GM12891 (cell line): ENCODE measurements around the gene GALNT18.

ENCODE experiments used
- PAX5 ChIP-seq: IDR thresholded peaks from 2 replicates; pipeline ENCODE4 v1.6.1; 2011; ENCODE audit warnings: low read length, moderate library complexity, mild to moderate bottlenecking; ENCODE audit not compliant: insufficient read depth, severe bottlenecking
- POLR2A ChIP-seq: IDR thresholded peaks from 2 replicates; pipeline ENCODE4 v1.6.1; 2011; ENCODE audit warnings: low read depth, low read length, control low read depth
- POLR2AphosphoS5 ChIP-seq: IDR thresholded peaks from 2 replicates; pipeline ENCODE4 v1.6.1; 2011; ENCODE audit warnings: low read depth, low read length, control low read depth
- POU2F2 ChIP-seq: IDR thresholded peaks from 2 replicates; pipeline ENCODE4 v1.6.1; 2011; ENCODE audit warnings: low read depth, mild to moderate bottlenecking, control low read depth, low read length, moderate library complexity
- SPI1 ChIP-seq: IDR thresholded peaks from 2 replicates; pipeline ENCODE4 v1.6.1; 2011; ENCODE audit warnings: low read depth, low read length, control low read depth
- TAF1 ChIP-seq: IDR thresholded peaks from 2 replicates; pipeline ENCODE4 v1.6.1; 2011; ENCODE audit warnings: low read depth, low read length, control low read depth

- no peak for TF ChIP-seq POLR2A
- TF ChIP-seq POLR2AphosphoS5, result no peak
- no peak for TF ChIP-seq SPI1
- no peak for TF ChIP-seq TAF1
- TF ChIP-seq PAX5, result no peak
- no peak for TF ChIP-seq POU2F2
Observed at GRCh38 chr11:11316651-11317230, 305.1 kb downstream of the GALNT18 start.
